HG03066 (cell line): Measurements from ENCODE around the gene ASNS.
A peak's percentile ranks its signal among the peaks of the same experiment; 100 is the strongest.

ENCODE experiments used
- ATAC-seq: cut with Tn5 transposase; IDR thresholded peaks from one replicate; pipeline ENCODE4 v1.9.1; 2021; ENCODE audit warnings: low read depth; ENCODE audit not compliant: unreplicated experiment

The ASNS gene

GRCh38 chr7:97845622-97846203 is 26.5 kb downstream of the ASNS start:
- ATAC-seq = no peak

DNA sequence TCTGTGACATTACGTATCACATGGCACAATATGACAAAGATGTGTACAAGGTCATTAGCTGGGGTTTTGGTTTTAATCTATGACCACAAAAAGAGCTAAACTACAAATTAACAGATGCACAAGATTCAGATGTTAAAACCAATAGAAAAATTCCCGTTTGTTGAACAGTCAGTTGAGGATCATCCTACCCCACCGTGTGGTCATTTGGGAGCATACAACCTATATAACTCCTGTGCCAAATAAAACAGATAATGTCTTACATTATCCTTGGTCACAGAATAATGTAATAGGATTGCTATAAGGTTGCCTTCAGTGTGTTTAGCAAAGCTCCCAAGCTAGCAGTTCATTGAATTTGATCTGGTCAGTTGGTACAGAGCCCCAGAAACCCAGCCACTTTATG is 28.2 kb downstream of the ASNS start:
- ATAC-seq = no peak

DNA sequence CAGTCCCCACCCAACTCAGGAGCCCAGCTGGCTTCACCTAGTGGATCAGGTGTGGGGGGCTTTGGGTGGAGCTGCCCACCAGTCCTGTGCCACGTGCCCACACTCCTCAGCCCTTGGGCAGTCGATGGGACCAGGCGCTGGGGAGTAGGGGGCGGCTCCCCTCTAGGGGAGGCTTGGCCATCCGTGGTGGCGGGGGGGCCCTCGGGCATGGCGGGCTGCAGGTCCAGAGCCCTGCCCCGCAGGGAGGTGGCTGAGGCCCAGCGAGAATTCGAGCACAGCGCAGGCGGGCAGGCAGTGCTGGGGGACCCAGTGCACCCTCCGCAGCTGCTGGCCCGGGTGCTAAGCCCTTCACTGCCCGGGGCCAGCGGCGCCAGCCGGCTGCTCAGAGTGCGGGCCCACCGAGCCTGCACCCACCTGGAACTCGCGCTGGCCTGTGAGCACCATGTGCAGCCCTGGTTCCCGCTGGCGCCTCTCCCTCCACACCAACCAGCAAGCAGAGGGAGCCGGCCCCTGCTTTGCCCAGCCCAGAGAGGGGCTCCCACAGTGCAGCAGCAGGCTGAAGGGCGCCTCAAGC is 29.3 kb downstream of the ASNS start:
- no peak for ATAC-seq

DNA sequence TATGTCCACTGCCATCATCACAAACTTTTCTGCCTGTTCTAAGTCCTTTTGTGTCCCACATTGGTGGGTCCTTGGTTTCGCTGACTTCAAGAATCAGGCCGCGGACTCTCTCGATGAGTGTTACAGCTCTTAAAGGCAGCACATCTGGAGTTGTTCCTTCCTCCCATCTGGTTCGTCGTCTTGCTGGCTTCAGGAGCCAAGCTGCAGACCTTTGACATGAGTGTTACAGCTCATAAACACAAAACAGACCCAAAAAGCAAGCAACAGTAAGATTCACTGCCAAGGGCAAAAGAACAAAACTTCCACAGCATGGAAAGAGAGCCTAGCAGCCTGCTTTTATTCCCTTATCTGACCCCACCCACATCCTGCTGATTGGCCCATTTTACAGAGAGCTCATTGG is 30.2 kb downstream of the ASNS start:
- no peak for ATAC-seq

GRCh38 chr7:97835296-97836138 is 36.7 kb downstream of the ASNS start:
- ATAC-seq = peak; percentile 92

DNA sequence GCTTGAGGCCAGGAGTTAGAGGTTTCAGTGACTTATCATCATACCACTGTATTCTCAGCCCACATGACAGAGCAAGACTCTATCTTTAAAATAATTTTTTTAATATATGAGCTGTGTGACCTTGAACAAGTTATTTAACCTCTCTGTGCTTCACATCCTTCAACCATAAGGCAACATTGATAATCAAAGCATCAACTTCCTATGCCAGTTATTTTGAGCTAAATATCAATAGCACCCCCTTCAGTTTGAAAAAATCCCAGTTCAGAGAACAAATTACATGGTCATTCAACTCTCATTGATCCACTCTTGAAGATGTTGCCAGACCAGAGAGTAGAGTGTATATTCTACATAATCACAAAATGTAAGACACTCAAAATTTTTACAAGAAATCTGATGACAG is 53.0 kb downstream of the ASNS start:
- ATAC-seq = no peak

DNA sequence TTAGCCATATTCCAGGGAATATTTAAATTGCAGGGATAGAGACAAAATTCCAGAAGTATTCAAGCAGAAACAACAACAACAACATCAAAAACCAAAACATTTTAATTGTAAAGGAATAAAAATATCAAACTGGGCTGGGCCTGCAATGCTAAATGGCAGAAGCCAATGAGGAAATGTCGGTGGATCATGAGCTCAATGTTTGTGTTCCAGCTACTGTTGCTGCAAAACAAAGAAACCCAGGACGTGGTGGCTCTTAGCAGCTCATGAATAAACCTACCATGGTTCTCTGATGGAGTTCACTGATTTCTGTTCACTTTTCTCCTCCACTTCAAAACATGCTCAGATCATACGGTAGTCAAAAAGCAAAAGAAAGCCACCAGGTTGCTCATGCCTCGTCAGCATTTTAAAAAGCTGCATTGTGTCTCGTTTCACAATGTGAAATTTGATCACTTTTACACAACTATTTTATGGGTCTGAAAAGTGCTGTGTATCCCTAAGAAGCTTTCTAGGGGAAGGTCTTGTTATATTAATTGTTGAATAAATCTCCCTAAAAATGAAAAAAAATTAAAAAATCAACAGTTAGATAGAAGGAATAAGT is 54.0 kb downstream of the ASNS start:
- ATAC-seq = no peak
